Colonic mucosa (tissue), 4 donors: Measurements from ENCODE around the gene GOLIM4. TPM values are rescaled to one million over a fixed set of nuclear protein-coding genes. Genes with fewer than 3 reads are reported as not detected.
"Not testable (repeated sequence)": the region's sequence is repeated elsewhere in the genome, so short reads cannot be mapped to it uniquely, and the experiment has no call there.

Experiments used
- DNase-seq: peaks from one replicate; pipeline ENCODE4 v3.0.0-alpha.2; 2020
- H3K27ac ChIP-seq: fragments of 200-600 bp; one replicate; pipeline ENCODE4 v1.8.0; 2021
- H3K27me3 ChIP-seq: fragments of 200-600 bp; one replicate; pipeline ENCODE4 v1.8.0; 2021
- H3K36me3 ChIP-seq: fragments of 200-600 bp; one replicate; pipeline ENCODE4 v1.8.0; 2021
- H3K4me1 ChIP-seq: fragments of 200-600 bp; one replicate; pipeline ENCODE4 v1.8.0; 2021; ENCODE audit warnings: mild to moderate bottlenecking
- H3K4me3 ChIP-seq: fragments of 200-600 bp; one replicate; pipeline ENCODE4 v1.8.0; 2021
- H3K9ac ChIP-seq, 2 donors: one replicate each; pipeline ENCODE4 v1.7.0; 2013; ENCODE audit warnings: control low read depth in 2 of 2, low read depth in 2 of 2, low read length in 2 of 2
- H3K9me3 ChIP-seq: fragments of 200-600 bp; one replicate; pipeline ENCODE4 v1.8.0; 2021
- CTCF ChIP-seq: fragments of 200-600 bp; IDR thresholded peaks from one replicate; pipeline ENCODE4 v1.8.0; 2022; ENCODE audit warnings: antibody characterized with exemption, mild to moderate bottlenecking
- intact Hi-C: fragments of 100-400 bp; cut with DNase I; formaldehyde crosslinking; loops from one replicate; pipeline ENCODE4 v1.14.1; 2022
- total RNA-seq, 2 donors: library from RNA; stranded (reverse); fragmentation: NEBNext Ultra II Directional in 1 of 2; extraction: Animal tissue kit (Norgen Biotek cat#: 25700) in 1 of 2; gene quantifications; one replicate each; pipeline ENCODE4 v1.2.1, GENCODE V29; 2021
- donor health status: healthy.
- donor health status: DM: no; HTN: no; CAD: no.
- donor health status: DM: no; HTN: no; CAD: no.

GOLIM4 gene
- total RNA-seq, 2 donors from 2014 or later: 73.8 to 79.4 TPM

- no peaks in the 10 kb centered on the region for H3K36me3 ChIP-seq
- H3K4me1 ChIP-seq: no peaks in the 10 kb centered on the region
- no peak for DNase-seq
- no peaks in the 10 kb centered on the region for H3K27me3 ChIP-seq
- H3K27ac ChIP-seq: no peak overlapping the region
- no peak for TF ChIP-seq CTCF
- intact Hi-C loops: no loop called here
- no peak overlapping the region for H3K4me3 ChIP-seq
- H3K9ac ChIP-seq: no peak overlapping the region
- no peaks in the 10 kb centered on the region for H3K9me3 ChIP-seq
These were observed 32.6 kb downstream of the GOLIM4 start for GRCh38 chr3:168063122-168063521.

- Histone ChIP-seq H3K4me3 (no peak overlapping the region), H3K36me3 (no peaks in the 10 kb centered on the region), H3K9me3 (no peaks in the 10 kb centered on the region), H3K27me3 (no peaks in the 10 kb centered on the region), H3K4me1 (no peaks in the 10 kb centered on the region), H3K9ac (no peak overlapping the region), H3K27ac (peak overlapping the region; percentile 19)
- TF ChIP-seq CTCF: no peak
- DNase-seq: peak; percentile 31
- intact Hi-C loops: no loop called here
These were observed 33.0 kb downstream of the GOLIM4 start for GRCh38 chr3:168062679-168063078.

GRCh38 chr3:168061332-168061996, 34.3 kb downstream of the GOLIM4 start:
- DNase-seq: no peak
- H3K4me3 ChIP-seq: no peak overlapping the region
- H3K9ac ChIP-seq: no peak overlapping the region
- H3K36me3 ChIP-seq: no peaks in the 10 kb centered on the region
- intact Hi-C loops: no loop called here
- peak overlapping the region; percentile 19 for H3K27ac ChIP-seq
- TF ChIP-seq CTCF: no peak
- H3K27me3 ChIP-seq: no peaks in the 10 kb centered on the region
- no peaks in the 10 kb centered on the region for H3K4me1 ChIP-seq
- H3K9me3 ChIP-seq: no peaks in the 10 kb centered on the region

- no peak overlapping the region for H3K4me3 ChIP-seq
- intact Hi-C loops: no loop called here
- H3K4me1 ChIP-seq: peaks cover 5% of the 10 kb centered on the region
- no peak for TF ChIP-seq CTCF
- DNase-seq: no peak
- H3K36me3 ChIP-seq: no peaks in the 10 kb centered on the region
- no peak overlapping the region for H3K27ac ChIP-seq
- H3K9ac ChIP-seq: no peak overlapping the region
- no peaks in the 10 kb centered on the region for H3K9me3 ChIP-seq
- H3K27me3 ChIP-seq: no peaks in the 10 kb centered on the region
These were observed 35.4 kb downstream of the GOLIM4 start for GRCh38 chr3:168060317-168060716.

GRCh38 chr3:168058481-168058880, 37.2 kb downstream of the GOLIM4 start:
- DNase-seq: no peak
- no peak overlapping the region for H3K4me3 ChIP-seq
- intact Hi-C loops: loop anchor here (10.0 kb wide), 1 partner anchor 46 kb away; no protein-coding TSS in a partner anchor

GRCh38 chr3:168056398-168057230, 39.1 kb downstream of the GOLIM4 start:
- peak; percentile 46 for DNase-seq
- intact Hi-C loops: loop anchor here (10.0 kb wide), 1 partner anchor 48 kb away; no protein-coding TSS in a partner anchor
- H3K4me1 ChIP-seq: not testable (repeated sequence)

More at GRCh38 chr3:168058481-168058880, 37.2 kb downstream of the GOLIM4 start:
- H3K9ac ChIP-seq: no peak overlapping the region
- no peak overlapping the region for H3K27ac ChIP-seq
- H3K27me3 ChIP-seq: no peaks in the 10 kb centered on the region
- H3K36me3 ChIP-seq: no peaks in the 10 kb centered on the region
- H3K4me1 ChIP-seq: peaks cover 5% of the 10 kb centered on the region
- H3K9me3 ChIP-seq: no peaks in the 10 kb centered on the region
- no peak for TF ChIP-seq CTCF

More at GRCh38 chr3:168056398-168057230, 39.1 kb downstream of the GOLIM4 start:
- H3K36me3 ChIP-seq, H3K9me3 ChIP-seq, H3K9ac ChIP-seq, H3K27me3 ChIP-seq, H3K4me3 ChIP-seq: not testable (repeated sequence)
- peak overlapping the region; percentile 76 for H3K27ac ChIP-seq
